ENCODE data around the gene PLVAP.
A peak's percentile ranks its signal among the peaks of the same experiment; 100 is the strongest.

PLVAP gene, protein sequence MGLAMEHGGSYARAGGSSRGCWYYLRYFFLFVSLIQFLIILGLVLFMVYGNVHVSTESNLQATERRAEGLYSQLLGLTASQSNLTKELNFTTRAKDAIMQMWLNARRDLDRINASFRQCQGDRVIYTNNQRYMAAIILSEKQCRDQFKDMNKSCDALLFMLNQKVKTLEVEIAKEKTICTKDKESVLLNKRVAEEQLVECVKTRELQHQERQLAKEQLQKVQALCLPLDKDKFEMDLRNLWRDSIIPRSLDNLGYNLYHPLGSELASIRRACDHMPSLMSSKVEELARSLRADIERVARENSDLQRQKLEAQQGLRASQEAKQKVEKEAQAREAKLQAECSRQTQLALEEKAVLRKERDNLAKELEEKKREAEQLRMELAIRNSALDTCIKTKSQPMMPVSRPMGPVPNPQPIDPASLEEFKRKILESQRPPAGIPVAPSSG

DNA sequence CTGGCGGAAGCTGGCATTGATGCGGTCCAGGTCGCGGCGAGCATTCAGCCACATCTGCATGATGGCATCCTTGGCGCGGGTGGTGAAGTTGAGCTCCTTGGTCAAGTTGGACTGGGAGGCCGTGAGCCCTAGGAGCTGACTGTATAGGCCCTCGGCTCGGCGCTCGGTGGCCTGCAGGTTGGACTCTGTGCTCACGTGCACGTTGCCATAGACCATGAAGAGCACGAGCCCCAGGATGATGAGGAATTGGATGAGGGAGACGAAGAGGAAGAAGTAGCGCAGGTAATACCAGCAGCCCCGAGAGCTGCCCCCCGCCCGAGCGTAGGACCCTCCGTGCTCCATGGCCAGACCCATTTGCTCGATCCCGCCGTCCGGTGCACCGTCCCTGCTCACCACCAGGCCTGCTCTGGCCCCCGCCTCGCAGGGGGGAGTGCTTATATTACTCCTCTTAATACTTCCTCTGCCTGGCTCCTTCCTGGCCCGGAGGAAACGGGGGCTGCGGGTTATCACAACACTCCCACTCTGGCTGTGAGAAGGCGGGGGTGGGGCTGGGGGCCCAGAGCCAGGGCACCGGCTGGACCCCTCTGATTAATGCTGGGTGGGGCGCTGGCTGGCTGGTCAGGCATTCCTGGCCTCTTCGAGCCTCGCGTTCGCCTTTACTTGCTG, at the start of gene PLVAP:
PLVAP (minus strand) TSS at position 408 of the 666 bp plus-strand sequence; CDS start at position 354, 54 bp downstream.
- no peak for DNase-seq

DNA sequence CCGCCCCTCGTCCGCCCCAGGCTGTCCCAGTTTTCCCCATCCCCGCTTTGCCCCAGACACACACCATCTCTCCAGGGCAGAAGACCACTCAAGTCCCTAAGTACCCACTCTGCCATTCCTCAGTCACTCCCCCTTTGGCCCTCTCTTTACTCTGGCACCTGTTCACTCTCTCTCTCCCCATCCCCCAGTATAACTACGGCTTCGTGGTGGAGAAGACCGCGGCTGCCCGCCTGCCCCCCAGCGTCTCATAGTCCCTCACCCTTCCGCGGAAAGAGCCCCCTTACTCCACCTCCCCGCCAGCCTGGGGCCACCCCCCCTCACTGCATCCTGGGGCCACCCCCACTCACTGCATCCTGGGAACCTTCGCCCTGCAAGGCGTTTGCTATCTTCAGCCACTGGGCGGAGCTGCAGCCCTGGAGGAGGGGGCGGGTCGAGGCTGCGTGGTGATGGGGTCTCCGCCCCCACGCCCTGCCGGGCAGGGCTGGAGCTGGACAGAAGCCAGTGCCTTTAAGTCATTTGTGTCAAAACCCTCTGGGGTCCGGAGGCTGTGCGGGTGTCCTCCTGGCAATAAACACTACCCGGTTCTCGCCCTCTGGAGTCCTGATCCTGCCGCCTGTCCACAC, 47.7 kb upstream of the PLVAP start:
- no peak for DNase-seq

DNA sequence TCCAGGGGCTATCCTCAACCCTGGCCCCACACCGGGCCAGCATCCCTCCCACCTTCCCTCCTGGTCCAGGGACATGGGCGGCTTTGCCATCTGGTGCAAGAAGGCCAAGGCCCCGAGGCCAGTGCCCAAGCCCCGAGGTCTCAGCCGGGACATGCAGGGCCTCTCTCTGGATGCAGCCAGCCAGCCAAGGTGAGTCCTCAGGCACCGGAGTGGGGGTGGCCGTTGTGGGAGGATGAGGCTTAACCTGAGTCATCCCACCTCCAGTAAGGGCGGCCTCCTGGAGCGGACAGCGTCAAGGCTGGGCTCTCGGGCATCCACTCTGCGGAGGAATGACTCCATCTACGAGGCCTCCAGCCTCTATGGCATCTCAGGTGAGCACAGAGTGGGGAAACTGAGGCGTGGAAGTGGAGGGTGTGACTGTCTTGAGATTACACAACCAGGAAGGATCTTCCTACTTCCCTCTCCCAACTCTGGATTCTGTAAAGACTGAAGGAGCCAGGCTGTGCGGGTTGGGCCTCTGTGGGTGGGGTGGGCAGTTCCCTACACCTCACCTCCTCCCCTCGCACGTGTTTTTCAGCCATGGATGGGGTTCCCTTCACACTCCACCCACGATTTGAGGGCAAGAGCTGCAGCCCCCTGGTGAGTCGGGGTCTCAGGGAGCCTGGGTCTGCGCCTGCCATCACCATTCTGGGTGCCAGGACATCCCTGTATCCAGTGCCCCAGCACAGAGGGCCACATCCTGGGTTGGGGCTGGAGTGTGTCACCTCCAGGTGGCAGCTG, 46.5 kb upstream of the PLVAP start:
- no peak for DNase-seq

DNA sequence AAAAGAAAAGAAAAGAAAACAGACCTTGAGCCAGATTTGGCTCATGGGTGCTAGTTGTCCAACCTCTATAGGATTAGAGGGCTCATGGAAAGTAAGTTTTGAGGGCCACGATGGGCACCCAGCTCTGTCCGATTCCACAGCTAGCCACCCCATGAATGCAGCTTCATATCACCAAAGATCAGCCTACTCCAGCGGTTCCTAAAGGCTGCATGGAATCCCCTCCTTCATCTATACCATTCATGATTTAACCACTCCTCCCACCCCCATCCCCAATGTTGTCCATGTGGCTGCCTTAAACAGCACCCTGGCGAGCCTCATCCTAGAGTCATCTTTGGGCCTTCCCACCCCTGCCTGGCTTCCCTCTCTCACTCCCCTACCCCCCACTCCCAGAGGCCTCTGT, 44.8 kb upstream of the PLVAP start:
- no peak for DNase-seq

DNA sequence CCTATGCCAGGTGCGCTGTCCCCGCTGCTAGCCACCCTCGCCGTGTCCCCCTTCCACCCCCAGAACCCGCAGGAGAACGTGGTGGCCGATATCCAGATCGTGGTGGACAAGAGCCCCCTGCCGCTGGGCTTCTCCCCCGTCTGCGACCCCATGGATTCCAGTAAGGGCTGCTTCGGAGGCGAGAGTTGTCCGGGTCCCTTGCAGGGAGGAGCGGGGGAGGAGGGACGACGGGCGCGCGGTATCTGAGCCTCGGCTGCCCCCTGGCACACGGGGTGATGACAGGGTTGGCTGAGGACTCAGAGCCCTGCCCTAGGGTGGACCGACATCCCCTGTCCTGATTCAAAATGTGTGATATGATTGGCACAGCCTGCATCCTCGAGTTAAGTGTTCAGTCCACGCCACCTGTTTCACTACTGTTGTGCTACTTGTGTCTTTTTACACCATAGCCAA, 43.4 kb upstream of the PLVAP start:
- DNase-seq, result no peak

DNA sequence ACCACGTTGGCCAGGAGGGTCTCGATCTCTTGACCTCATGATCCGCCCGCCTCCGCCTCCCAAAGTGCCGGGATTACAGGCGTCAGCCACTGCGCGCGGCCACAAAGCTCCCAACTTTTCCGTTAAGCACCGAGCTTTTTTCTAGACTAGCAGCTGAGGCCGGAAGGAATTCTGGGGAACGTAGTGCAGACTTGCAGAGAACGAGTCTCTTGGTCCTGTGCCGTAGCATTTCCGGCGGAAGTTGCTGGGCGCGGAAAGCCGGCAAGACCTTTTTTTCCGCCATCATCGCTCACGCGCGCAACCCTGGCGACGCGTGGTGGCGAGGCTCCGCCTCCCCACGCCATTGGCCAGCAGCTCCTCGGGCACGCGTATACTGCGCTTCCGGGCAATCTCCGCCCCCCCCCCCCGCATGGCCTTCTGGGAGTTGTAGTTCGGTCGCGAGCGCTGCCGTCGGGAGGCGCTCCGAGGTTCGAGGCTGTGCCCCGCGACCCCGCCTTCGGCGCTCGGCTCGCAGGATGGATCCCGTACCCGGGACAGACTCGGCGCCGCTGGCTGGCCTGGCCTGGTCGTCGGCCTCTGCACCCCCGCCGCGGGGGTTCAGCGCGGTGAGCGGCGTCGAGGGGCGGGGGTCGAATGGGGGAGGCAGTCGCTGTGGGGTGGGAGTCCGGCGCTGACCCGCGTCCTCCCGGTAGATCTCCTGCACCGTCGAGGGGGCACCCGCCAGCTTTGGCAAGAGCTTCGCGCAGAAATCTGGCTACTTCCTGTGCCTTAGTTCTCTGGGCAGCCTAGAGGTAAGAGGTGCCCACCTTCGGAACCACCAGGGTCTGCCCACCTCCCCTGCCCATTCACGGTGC, 42.7 kb upstream of the PLVAP start, which contains the start of gene MVB12A:
MVB12A (plus strand) TSS at position 427 of the 854 bp plus-strand sequence; CDS start at position 516, 89 bp downstream.
- DNase-seq, result peak; percentile 98

DNA sequence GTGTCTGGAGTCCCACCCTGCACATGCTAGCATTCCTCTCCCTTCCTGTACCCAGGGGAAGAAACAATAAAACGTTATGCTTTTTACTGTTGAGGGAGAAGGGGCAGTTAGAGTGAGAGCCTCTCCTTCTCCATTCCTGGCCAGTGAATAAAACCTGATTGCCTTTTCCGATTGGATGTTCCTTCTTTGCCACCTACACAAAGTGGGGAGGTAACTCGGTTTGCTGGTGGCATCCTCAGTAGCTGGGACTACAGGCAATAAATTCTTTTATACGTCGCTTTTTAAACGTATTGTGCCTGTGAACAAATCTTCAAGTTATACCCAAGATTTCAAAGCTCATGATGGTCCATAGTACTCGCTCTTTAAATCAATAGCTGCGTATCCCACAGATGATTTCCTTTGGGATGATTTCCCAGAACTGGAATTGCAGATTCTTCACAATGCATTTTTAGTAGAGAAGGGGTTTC, 42.0 kb upstream of the PLVAP start:
- DNase-seq, result no peak

DNA sequence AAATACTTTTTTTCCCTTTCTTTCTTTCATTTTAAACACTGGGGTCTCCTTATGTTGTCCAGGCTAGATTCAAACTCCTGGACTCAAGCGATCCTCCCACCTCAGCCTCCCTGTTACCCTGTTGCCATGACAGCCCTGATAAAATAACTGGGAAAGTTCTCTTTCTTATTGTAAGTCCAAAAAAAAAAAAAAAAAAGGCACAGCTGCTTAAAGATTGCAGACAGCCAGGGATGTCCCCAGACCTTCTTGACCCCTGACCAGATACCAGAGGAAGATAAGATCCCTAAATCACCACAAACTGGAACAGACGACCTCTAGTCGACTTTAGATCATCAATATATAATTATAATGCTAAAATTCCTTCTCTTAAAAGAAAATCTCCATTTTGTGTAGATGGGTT, 41.6 kb upstream of the PLVAP start:
- DNase-seq, result no peak

DNA sequence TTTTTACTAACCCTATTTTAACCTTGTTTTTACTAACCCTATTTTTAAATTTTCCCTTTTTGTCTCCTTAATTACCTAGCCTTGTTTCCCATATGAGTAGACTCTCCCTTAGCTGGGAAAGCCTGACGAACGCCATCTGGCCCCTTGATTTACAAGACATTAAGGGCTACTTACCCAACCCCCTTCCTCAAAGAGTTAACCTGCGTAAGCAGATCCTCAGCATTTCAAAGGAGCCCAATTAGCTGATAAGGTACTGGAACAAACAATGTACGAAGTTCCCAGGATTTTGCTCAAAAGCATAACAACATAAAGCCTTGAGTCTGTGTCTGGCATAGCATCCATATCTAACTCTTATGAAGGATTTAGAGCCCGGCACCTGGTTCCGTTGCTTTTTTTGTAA, 38.0 kb upstream of the PLVAP start:
- peak; percentile 82 for DNase-seq

DNA sequence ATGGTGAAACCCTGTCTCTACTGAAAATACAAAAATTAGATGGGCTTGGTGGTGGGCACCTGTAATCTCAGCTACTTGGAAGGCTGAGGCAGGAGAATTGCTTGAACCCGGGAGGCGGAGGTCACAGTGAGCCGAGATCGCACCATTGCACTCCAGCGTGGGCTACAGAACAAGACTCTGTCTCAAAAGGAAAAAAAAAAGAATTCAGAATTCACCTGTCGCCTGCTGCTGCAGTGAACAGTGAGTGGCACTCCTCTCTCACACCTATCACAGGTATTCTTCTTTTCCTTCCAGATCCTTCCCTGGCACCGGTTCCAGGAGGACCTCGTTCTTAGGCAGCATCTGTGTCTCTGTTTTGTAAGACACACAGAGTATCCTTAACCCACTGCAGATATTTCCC, 37.0 kb upstream of the PLVAP start:
- DNase-seq, result no peak

DNA sequence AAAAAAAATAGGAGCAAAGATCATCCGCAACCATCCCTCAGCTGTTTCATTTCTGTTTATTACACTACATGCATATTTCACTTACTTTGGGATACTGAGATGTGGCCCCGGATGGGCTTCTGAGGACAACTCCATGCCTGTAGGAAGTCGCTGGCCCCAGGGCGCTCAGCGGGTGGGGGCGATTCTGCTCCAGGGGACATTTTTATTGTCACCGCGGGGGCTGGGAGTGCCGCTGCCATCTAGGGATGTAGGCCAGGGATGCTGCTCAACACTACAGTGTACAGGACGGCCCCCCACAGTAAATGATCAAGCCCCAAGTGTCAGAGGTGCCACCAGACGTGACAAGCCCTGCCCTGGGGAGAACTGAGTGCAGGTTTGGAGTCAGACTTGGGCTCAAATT, 34.7 kb upstream of the PLVAP start:
- no peak for DNase-seq

DNA sequence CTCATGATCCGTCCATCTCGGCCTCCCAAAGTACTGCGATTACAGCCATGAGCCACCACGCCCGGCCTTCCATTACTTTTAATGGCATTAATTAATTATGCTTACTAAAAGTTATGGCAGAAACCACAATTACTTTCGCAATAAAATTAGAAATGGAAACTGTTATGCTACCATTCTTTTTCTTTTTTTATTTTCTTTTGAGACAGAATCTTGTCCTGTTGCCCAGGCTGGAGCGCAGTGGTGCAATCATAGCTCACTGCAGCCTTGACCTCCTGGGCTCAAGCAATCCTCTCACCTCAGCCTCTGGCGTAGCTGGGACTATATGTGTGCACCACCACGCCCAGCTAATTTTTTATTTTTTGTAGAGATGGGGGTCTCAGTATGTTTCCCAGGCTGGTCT, 32.8 kb upstream of the PLVAP start:
- no peak for DNase-seq

DNA sequence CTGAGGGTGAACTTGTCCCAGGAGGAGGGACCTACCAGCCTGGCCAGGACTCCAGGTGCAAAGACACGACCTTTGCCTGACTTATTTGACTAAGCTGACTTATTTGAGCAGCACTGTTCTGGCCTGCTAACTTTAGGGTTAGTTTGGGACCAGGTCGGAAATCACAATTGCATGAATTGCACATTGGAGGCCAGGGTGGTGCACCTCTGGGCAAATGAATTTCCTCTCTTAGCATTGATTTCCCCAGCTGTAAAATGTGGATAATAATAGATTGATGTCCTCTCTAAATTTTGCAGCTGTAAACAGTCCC, 29.7 kb upstream of the PLVAP start:
- no peak for DNase-seq

DNA sequence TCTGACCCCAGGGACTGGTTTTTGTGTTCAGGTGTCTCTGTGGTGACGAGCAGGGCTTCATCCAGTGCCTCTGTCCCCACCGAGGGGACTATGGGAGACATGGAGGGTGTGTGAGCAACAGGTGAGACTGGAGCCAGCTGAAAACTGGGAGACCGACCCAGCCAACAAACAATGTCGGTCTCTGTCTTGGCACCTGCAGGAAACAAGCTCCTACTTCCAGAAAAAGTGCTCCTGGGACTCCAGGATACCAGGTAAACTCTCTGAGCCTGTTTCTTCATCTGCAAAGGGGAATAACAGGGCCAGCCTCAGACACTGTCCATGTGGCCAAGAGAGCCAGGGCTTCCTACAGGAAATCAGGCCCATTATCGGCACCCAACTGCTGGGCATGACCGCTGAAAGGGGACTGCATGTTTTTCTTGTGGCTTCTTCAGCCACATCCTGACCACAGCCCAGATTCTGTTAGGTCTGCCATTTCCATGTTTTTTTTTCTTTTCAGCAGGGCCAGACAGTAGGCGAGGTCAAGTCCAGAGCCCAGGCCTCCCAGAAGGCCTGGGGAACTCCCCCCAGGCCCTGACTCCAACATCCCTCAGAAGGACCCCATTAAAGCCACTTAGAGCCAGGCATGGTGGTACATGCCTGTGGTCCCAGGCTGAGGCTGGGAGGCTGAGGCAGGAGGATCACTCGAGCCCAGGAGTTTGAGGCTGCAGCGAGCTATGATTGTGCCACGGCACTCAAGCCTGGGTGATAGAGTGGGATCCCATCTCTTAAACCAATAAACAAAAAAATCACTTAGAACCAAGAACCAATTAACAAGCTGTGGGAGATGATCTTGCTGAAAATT, 29.1 kb upstream of the PLVAP start:
- DNase-seq, result no peak

DNA sequence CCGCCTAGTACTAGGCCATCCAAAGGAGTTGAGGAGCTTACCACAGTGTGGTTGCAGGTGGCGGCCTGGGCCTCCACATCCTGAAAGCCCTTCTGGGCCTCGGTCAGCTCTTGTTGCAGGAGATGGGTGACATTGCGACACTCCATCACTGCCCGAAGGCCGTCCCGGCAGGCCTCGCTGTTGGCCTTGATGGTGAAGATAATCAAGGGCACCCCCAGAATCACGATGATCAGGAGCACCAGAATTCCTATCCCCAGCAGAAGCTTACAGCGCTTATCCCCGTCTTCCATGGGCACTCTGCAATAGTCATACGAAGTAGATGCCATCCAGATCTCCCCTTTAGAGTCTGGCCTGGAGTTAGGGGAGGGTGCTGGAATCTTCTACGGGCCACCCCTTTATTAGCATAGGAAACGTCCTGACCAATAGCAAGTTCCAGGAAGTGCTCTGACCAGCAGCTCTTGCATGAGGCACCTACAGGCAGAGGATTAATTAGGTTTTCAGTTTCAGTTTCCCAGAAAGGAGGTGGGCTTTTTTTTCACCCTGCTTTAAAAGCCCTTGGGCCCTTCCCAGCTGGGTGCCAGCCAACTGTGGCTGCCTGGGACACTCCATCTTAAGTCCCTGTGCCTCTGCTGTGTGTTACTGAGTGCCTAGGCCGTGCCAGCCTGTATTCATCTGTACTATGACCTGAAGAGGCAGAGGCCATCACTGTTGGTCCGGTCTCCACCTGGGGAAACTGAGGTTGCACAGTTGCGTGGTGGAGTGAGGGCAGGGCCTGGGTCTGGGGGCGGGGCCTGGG, 28.3 kb upstream of the PLVAP start, which contains the start of gene BST2:
BST2 (minus strand) TSS at position 381 of the 796 bp plus-strand sequence; CDS start at position 326, 55 bp downstream.
- DNase-seq, result no peak

DNA sequence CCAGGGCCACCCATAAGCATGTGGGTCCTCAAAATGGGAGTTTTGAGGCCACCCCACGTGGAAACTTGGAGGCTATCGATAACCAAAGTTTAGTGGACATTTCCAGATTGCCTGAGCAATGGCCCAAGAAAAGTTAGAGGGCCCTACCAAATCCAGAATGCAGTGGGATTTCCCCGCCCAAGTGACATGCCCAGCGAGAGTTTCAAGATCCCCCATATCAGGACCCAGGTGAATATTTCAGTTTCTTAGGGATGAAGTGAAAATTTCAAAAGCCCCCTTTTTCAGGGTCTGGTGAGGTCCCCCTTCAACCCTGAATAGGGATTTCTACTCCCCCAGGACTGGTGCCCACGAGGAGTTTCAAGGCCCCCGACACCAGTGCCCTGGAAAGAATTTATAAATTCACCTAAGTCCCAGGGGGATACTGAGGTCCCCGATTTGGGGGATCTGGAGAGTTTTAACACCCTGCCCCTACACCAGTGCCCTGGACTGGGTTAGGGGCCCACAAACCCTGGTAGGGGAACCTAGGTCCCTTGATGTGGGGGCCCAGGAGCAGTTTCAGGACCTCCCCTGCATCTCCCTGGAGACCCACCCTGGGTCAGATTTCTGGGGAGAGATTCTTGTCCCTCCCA, 27.6 kb upstream of the PLVAP start:
- no peak for DNase-seq

DNA sequence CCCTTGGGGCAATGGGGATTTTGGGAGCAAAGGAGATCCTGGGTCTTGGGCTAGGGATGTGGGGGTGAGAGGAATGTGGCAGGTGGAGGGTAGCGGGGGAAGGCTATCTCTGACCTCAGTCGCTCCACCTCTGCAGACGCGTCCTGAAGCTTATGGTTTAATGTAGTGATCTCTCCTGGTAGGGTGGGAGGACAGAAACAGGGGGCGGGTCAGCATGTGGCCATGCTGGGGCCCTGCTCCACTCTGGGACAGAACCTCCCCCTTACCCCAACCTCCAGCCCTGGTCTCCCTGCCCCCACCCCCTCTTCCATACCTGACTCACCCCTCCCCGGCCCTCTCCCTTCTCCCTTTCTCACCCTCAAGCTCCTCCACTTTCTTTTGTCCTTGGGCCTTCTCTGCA, 26.9 kb upstream of the PLVAP start:
- no peak for DNase-seq

DNA sequence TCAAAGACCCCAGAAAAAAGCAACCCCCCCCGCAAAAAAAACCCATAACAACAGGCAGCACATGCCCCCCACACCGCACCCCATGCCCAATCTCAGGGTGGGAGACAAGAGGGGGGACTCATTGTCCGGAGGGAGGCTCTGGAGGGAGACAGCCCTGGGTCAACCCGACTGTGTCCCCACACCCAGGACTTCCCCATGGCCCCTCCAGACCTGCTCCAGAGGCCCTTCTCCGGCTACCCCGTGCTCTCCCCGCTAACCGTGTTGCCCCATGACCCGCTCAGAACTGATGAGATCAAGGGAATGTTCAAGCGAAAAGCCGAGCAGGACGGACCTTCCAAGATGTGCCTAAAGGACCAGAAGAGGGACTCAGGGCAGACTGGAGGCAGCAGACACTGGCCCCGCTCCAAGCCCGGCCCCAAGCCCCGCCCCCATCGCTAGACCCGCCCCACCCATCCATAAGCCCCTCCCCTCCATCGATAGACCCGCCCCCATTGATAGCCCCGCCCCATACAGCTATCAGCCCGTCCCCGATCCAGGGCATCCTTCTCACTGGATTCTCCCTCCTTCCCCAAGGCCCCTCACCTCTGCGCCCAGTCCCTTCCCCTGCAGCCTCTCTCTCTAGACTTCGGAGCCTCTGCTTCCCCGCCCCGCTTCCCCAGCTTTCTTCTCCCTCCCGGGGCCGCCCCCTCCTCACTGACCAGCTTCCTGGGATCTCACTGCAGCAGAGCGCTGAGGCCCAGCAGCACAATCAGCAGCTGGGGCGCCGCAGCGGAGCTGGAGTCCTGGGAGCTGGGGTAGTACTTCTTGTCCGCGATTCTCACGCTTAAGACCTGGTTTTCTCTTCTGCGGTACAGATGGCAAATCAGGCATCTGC, 26.1 kb upstream of the PLVAP start:
- no peak for DNase-seq

DNA sequence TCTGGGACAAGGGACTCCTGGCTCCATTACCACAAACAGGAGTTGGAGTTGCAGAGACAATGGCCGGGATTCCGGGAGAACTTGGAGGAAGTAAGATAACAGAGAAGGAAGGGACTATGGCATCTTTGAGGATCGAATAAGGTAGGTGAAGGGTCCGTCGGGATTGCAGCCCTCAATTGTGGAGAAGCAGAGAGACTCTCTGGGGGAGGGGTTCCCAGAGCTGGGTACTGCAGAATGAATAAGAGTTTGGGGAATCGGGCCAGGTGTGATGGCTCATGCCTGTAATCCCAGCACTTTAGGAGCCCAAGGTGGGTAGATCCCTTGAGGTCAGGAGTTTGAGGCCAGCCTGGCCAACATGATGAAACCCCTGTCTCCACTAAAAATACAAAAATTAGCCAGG, 24.5 kb upstream of the PLVAP start:
- DNase-seq, result no peak

Measured in NCI-H524 treated with DMSO at 0.1 percent for 48 hours (cell line).